GM23248 (cell line): ENCODE measurements around the gene EPS8. TPM values are rescaled to one million over a fixed set of nuclear protein-coding genes. Genes with fewer than 3 reads are reported as not detected.
"Not testable (repeated sequence)": the region's sequence is repeated elsewhere in the genome, so short reads cannot be mapped to it uniquely, and the experiment has no call there.

Experiments
- DNase-seq: peaks from one replicate; pipeline ENCODE4 v3.0.0-alpha.2; 2015
- H2AFZ ChIP-seq: fragments of 200-600 bp; sonication (generic); 2 replicates; pipeline ENCODE4 v1.6.1; 2016; ENCODE audit warnings: antibody characterized with exemption
- H3F3A ChIP-seq: fragments of 200-600 bp; sonication (generic); 2 replicates; pipeline ENCODE4 v1.6.1; 2016; ENCODE audit warnings: mild to moderate bottlenecking, antibody characterized with exemption, mixed run types; ENCODE audit not compliant: insufficient read depth
- H3K27ac ChIP-seq: fragments of 200-600 bp; sonication (generic); 2 replicates; pipeline ENCODE4 v1.5.1; 2016; ENCODE audit warnings: mild to moderate bottlenecking
- H3K27me3 ChIP-seq: fragments of 200-600 bp; sonication (generic); replicated peaks from 2 replicates; pipeline ENCODE4 v1.6.1; 2016; ENCODE audit warnings: mild to moderate bottlenecking; ENCODE audit not compliant: insufficient read depth
- H3K36me3 ChIP-seq: fragments of 200-600 bp; sonication (generic); 2 replicates; pipeline ENCODE4 v1.6.1; 2016; ENCODE audit warnings: low read depth, mild to moderate bottlenecking
- H3K4me1 ChIP-seq: fragments of 200-600 bp; sonication (generic); 2 replicates; pipeline ENCODE4 v1.6.1; 2016; ENCODE audit warnings: mild to moderate bottlenecking; ENCODE audit not compliant: insufficient read depth
- H3K4me2 ChIP-seq: fragments of 200-600 bp; sonication (generic); one replicate; pipeline ENCODE4 v1.6.1; 2016; ENCODE audit warnings: mild to moderate bottlenecking; ENCODE audit not compliant: unreplicated experiment
- H3K4me3 ChIP-seq: fragments of 200-600 bp; sonication (generic); 2 replicates; pipeline ENCODE4 v1.5.1; 2016; ENCODE audit warnings: mild to moderate bottlenecking
- H3K79me2 ChIP-seq: fragments of 200-600 bp; sonication (generic); 2 replicates; pipeline ENCODE4 v1.6.1; 2016; ENCODE audit warnings: mild to moderate bottlenecking; ENCODE audit not compliant: insufficient read depth
- H3K9ac ChIP-seq: fragments of 200-600 bp; sonication (generic); 2 replicates; pipeline ENCODE4 v1.6.1; 2016; ENCODE audit warnings: mild to moderate bottlenecking
- H3K9me2 ChIP-seq: fragments of 200-600 bp; sonication (generic); 2 replicates; pipeline ENCODE4 v1.6.1; 2016; ENCODE audit warnings: mixed run types, mild to moderate bottlenecking, moderate library complexity; ENCODE audit not compliant: insufficient read depth
- H3K9me3 ChIP-seq: fragments of 200-600 bp; sonication (generic); one replicate; pipeline ENCODE4 v1.6.1; 2017; ENCODE audit warnings: low read depth
- H4K20me1 ChIP-seq: fragments of 200-600 bp; sonication (generic); 2 replicates; pipeline ENCODE4 v1.6.0; 2016; ENCODE audit not compliant: insufficient read depth
- EZH2 ChIP-seq: fragments of 200-600 bp; sonication (generic); IDR thresholded peaks from 2 replicates; pipeline ENCODE4 v1.6.1; 2018; ENCODE audit warnings: antibody characterized with exemption, mild to moderate bottlenecking; ENCODE audit not compliant: insufficient read depth, poor library complexity, severe bottlenecking
- EZH2phosphoT487 ChIP-seq: fragments of 200-600 bp; sonication (generic); IDR thresholded peaks from 2 replicates; pipeline ENCODE4 v1.6.1; 2018; ENCODE audit warnings: antibody characterized with exemption, moderate library complexity, mild to moderate bottlenecking, low read depth; ENCODE audit not compliant: insufficient read depth
- WGBS, 2 experiments: methylation state at CpG; one replicate each; pipeline ENCODE4 v1.1.6; 2015 to 2017; ENCODE audit warnings: low lambda C conversion rate in 2 of 2, low coverage in 1 of 2; ENCODE audit errors: missing lambda C conversion rate in 2 of 2; 5-methylcytosine and 5-hydroxymethylcytosine counted together
- in situ Hi-C: fragments of 300-500 bp; cut with MboI; formaldehyde crosslinking; loops from 2 replicates; pipeline ENCODE4 v1.15.0; 2020
- polyA plus RNA-seq: library from polyadenylated mRNA; unstranded; fragments of >200 nt; fragmentation: Nextera tagmentation; extraction: Ambion mirVana; gene quantifications from 2 replicates; pipeline ENCODE4 v1.2.1, GENCODE V29; 2016
- total RNA-seq: library from RNA; depleted of rRNA; stranded (reverse); fragments of >200 nt; shearing (Covaris generic); gene quantifications from 2 replicates; pipeline ENCODE4 v1.2.3, GENCODE V29; 2014

The EPS8 gene
- total and polyA plus RNA-seq, 2 experiments from 2014 or later = 103 to 107 TPM

GRCh38 chr12:15620741-15621539, 168.2 kb downstream of the EPS8 start:
- Histone ChIP-seq H3K4me2 (peak overlapping the region; percentile 8), H3K27ac (no peak overlapping the region), H3K27me3 (no peaks in the 10 kb centered on the region), H3K4me3 (no peak overlapping the region), H3K9ac (no peak overlapping the region), H3K79me2 (peaks cover 39% of the 10 kb centered on the region), H4K20me1 (no peaks in the 10 kb centered on the region), H3K4me1 (no peaks in the 10 kb centered on the region), H3K9me3 (no peaks in the 10 kb centered on the region), H3K36me3 (peaks cover 51% of the 10 kb centered on the region), H2AFZ (no peak overlapping the region), H3F3A (0 out of 2 replicates have a peak, but pooled peaks cover 6% of the 10 kb centered on the region), H3K9me2 (no peaks in the 10 kb centered on the region; the same call in 1 of the 2 replicates)
- WGBS, 2 experiments = 57 to 60% methylated on average over 4 of the region's 4 CpGs
- TF ChIP-seq EZH2 (no peak), EZH2phosphoT487 (no peak)
- peak; percentile 36 for DNase-seq
- in situ Hi-C loops = no loop called here

DNA sequence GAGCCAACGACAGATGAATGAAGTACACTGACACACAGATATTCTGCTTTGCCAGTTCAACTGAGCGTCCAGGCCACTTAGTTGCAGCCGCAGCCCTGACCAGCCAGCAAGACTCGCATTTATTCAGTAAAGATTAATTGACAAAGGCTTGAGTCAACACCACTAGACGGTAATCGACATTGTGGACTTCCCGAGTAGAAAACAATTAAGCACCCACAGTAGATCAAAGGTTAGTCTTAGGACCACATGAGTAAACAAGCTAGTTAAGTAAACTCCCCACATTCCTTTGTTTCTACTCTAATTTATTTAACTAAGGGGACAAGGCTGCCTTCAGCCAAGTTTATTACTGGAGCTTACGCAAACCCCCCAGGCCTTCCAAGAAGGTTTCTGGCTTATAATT, 172.7 kb downstream of the EPS8 start:
- H3K4me2 ChIP-seq, in situ Hi-C loops, H3K27me3 ChIP-seq, H3K9ac ChIP-seq, H3K27ac ChIP-seq, H4K20me1 ChIP-seq, DNase-seq, H3K9me2 ChIP-seq, H3K9me3 ChIP-seq, H3K79me2 ChIP-seq, H2AFZ ChIP-seq, H3K4me3 ChIP-seq: not testable (repeated sequence)
- Histone ChIP-seq H3K4me1 (peaks cover 10% of the 10 kb centered on the region), H3F3A (peaks cover 35% of the 10 kb centered on the region), H3K36me3 (peaks cover 28% of the 10 kb centered on the region)
- WGBS, 2 experiments = 98 to 99% methylated on average over 8 of the region's 8 CpGs

DNA sequence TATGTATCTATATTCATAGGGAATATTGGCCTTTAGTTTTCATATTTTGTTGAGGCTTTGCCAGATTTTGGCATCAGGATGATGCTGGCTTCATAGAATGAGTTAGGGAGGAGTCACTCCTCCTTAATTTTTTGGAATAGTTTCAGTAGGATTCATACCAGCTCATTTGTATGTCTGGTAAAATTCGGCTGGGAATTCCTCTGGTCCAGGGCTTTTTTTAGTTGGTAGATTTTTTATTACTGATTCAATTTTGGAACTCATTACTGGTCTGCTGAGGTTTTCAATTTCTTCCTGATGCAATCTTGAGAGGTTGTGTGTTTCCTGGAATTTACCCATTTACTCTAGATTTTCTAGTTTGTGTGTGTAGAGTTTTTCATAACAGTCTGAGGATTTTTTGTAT, 175.2 kb downstream of the EPS8 start:
- Histone ChIP-seq H2AFZ (no peak overlapping the region; the same call in 1 of the 2 replicates), H4K20me1 (no peaks in the 10 kb centered on the region), H3K27me3 (no peaks in the 10 kb centered on the region), H3K9me3 (no peaks in the 10 kb centered on the region), H3K9ac (peak overlapping the region; percentile 23; the same call in 1 of the 2 replicates), H3K27ac (peak overlapping the region; percentile 77), H3K79me2 (0 out of 2 replicates have a peak, but pooled peaks cover 6% of the 10 kb centered on the region), H3K4me1 (peaks cover 12% of the 10 kb centered on the region), H3K4me3 (no peak overlapping the region), H3F3A (peaks cover 43% of the 10 kb centered on the region), H3K9me2 (no peaks in the 10 kb centered on the region), H3K4me2 (peak overlapping the region; percentile 34), H3K36me3 (peaks cover 6% of the 10 kb centered on the region)
- peak; percentile 75 for DNase-seq
- in situ Hi-C loops = no loop called here
- no peak for TF ChIP-seq EZH2
- no peak for TF ChIP-seq EZH2phosphoT487
- 0% methylated on average over 1 of the region's 1 CpG for WGBS, 2 experiments

DNA sequence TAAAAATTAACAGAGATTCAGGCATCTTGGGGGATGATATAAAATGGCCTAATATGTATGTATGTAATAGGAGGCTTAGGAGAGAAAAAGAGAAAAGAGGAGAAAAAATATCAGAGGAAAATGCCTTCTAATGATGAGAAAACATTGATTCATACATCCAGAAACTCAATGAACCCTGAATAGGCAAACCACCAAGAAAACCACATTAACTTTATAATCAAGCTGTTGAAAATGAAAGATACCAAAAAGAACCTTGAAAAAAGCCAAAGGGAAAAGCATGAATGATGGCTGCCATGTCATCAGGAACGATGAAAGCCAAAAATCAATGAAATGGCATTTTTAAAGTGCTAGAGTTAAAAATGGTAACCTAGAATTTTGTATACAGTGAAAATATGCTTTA, 180.2 kb downstream of the EPS8 start:
- 62 to 76% methylated on average over 1 of the region's 1 CpG for WGBS, 2 experiments
- H3K9me3 ChIP-seq = no peaks in the 10 kb centered on the region
- no peaks in the 10 kb centered on the region for H3K9me2 ChIP-seq
- in situ Hi-C loops = no loop called here
- peaks cover 5% of the 10 kb centered on the region; the same call in 1 of the 2 replicates for H3K4me1 ChIP-seq
- H3K36me3 ChIP-seq = no peaks in the 10 kb centered on the region
- DNase-seq = peak; percentile 20
- no peaks in the 10 kb centered on the region for H3K79me2 ChIP-seq
- no peak overlapping the region for H3K9ac ChIP-seq
- H3F3A ChIP-seq = peaks cover 20% of the 10 kb centered on the region
- no peaks in the 10 kb centered on the region for H3K27me3 ChIP-seq
- no peak overlapping the region for H3K4me3 ChIP-seq
- no peak overlapping the region for H3K27ac ChIP-seq
- TF ChIP-seq EZH2 (no peak), EZH2phosphoT487 (no peak)
- H2AFZ ChIP-seq = peak overlapping the region; percentile 17; the same call in 1 of the 2 replicates
- H3K4me2 ChIP-seq = no peak overlapping the region
- H4K20me1 ChIP-seq = no peaks in the 10 kb centered on the region
